ENCODE measurements around the gene SLIT3.

Gene SLIT3

DNA sequence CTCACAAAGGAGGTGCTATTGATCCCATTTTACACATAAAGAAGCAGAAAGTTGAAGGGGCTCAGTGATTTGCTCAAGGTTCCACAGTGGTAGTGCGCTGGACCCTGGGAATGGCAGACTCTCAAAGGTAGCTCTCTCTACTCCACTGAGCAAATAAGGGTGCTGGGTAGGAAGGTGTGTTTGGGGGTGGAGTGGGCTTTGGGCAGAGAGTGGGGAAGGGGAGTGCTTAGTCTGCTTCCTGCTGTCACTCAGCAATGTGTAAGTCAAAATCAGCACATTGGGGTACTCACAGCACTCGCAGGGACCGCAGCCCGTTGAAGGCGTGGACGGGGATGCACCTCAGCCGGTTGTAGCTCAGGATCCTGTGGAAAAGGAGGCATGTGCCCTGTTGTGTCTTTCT lies 579.0 kb downstream of the SLIT3 start:
- Histone ChIP-seq H3K79me2 (ENCODE audit: control insufficient read depth, low read length) (no peaks in the 10 kb centered on the region), H3F3A (ENCODE audit: control insufficient read depth, insufficient read depth) (no peaks in the 10 kb centered on the region), H3K4me1 (ENCODE audit: control insufficient read depth, low read length) (no peaks in the 10 kb centered on the region), H3K27ac (ENCODE audit: low read depth, low read length) (no peak overlapping the region), H3K9me3 (ENCODE audit: control insufficient read depth, insufficient read depth, low read length) (peaks cover 7% of the 10 kb centered on the region; the same call in 1 of the 2 replicates), H3K9me2 (replicated peaks; ENCODE audit: control insufficient read depth, low read length) (no peaks in the 10 kb centered on the region), H4K20me1 (ENCODE audit: control insufficient read depth, insufficient read depth, low read depth, low read length) (no peaks in the 10 kb centered on the region), H3K36me3 (ENCODE audit: control insufficient read depth, low read length) (no peaks in the 10 kb centered on the region), H3K4me2 (ENCODE audit: low read length) (no peak overlapping the region), H3K4me3 (ENCODE audit: low read length) (no peak overlapping the region), H3K27me3 (ENCODE audit: control insufficient read depth, low read length) (no peaks in the 10 kb centered on the region)
- TF ChIP-seq, protein P1, sequence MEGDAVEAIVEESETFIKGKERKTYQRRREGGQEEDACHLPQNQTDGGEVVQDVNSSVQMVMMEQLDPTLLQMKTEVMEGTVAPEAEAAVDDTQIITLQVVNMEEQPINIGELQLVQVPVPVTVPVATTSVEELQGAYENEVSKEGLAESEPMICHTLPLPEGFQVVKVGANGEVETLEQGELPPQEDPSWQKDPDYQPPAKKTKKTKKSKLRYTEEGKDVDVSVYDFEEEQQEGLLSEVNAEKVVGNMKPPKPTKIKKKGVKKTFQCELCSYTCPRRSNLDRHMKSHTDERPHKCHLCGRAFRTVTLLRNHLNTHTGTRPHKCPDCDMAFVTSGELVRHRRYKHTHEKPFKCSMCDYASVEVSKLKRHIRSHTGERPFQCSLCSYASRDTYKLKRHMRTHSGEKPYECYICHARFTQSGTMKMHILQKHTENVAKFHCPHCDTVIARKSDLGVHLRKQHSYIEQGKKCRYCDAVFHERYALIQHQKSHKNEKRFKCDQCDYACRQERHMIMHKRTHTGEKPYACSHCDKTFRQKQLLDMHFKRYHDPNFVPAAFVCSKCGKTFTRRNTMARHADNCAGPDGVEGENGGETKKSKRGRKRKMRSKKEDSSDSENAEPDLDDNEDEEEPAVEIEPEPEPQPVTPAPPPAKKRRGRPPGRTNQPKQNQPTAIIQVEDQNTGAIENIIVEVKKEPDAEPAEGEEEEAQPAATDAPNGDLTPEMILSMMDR (IDR thresholded peaks at IDR 0.05; ENCODE audit: low read depth, low read length, poor library complexity, severe bottlenecking): no peak
- TF ChIP-seq EZH2phosphoT487 (IDR thresholded peaks at IDR 0.05; ENCODE audit: borderline replicate concordance, low read length): no peak

DNA sequence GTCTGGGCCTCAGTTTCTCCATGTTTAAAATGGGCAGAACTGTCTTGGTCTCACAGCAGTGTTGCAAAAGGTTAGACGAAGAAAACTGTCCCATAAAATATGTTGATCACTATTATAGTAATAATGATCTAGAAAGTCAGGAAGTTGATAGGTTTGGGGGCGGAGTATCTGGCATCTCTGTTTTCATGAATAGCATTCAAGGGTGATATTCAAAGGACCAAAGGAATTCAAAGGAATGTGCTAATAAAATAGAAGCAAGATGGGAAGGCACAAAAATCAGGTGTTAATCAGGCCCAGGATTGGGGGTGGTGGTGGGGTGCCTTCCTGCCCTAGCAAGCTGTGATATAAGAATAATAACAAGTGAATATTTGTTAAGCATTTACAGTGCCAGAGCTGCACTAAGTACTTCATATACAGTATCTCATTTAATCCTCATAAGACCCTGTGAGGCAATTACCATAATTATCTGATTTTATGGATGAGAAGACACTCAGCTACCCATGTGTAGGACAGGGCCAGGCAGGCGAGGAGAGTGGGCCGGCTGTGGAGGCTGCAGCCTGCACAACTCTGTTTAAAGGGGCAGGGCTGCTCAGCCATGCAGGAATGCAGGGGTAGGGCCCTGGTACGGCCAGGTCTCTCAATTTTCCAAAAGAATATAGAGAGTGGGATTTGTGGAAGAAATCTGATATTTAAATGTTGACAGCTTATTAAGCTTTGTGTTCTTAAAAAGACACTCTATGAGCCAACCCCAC lies 579.8 kb downstream of the SLIT3 start:
- H3K36me3 ChIP-seq (ENCODE audit: control insufficient read depth, low read length): no peaks in the 10 kb centered on the region
- no peaks in the 10 kb centered on the region for H3K27me3 ChIP-seq (ENCODE audit: control insufficient read depth, low read length)
- H3K79me2 ChIP-seq (ENCODE audit: control insufficient read depth, low read length): no peaks in the 10 kb centered on the region
- no peak overlapping the region for H3K4me3 ChIP-seq (ENCODE audit: low read length)
- H3K27ac ChIP-seq (ENCODE audit: low read depth, low read length): no peak overlapping the region
- H3K4me1 ChIP-seq (ENCODE audit: control insufficient read depth, low read length): no peaks in the 10 kb centered on the region
- H3K9me3 ChIP-seq (ENCODE audit: control insufficient read depth, insufficient read depth, low read length): peaks cover 7% of the 10 kb centered on the region; the same call in 1 of the 2 replicates
- H4K20me1 ChIP-seq (ENCODE audit: control insufficient read depth, insufficient read depth, low read depth, low read length): no peaks in the 10 kb centered on the region
- H3K9me2 ChIP-seq (replicated peaks; ENCODE audit: control insufficient read depth, low read length): no peaks in the 10 kb centered on the region
- TF ChIP-seq EZH2phosphoT487 (IDR thresholded peaks at IDR 0.05; ENCODE audit: borderline replicate concordance, low read length): no peak
- TF ChIP-seq, protein P1 (IDR thresholded peaks at IDR 0.05; ENCODE audit: low read depth, low read length, poor library complexity, severe bottlenecking): no peak
- no peaks in the 10 kb centered on the region for H3F3A ChIP-seq (ENCODE audit: control insufficient read depth, insufficient read depth)
- H3K4me2 ChIP-seq (ENCODE audit: low read length): no peak overlapping the region

DNA sequence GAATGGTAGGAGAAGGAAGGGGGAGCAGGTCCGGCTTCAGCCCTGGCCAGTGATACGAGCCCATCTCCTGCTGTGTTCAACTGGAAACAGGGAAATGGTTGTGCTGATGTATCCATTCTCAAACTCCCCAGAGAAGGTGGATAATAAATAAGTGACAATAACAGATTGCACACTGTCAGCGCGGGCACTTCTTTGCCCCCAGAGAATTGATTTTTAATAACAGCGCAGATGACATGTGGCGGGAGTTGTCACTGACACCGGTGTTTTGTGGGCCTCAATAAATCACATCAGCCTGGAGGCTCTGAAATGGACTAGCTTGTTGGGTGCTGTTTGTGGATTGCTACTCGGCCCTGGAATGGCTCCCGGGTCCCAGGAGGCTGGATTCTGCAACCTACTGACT lies 580.4 kb downstream of the SLIT3 start:
- H3K79me2 ChIP-seq (ENCODE audit: control insufficient read depth, low read length): no peaks in the 10 kb centered on the region
- no peaks in the 10 kb centered on the region for H4K20me1 ChIP-seq (ENCODE audit: control insufficient read depth, insufficient read depth, low read depth, low read length)
- H3K36me3 ChIP-seq (ENCODE audit: control insufficient read depth, low read length): no peaks in the 10 kb centered on the region
- no peaks in the 10 kb centered on the region for H3K27me3 ChIP-seq (ENCODE audit: control insufficient read depth, low read length)
- no peaks in the 10 kb centered on the region for H3F3A ChIP-seq (ENCODE audit: control insufficient read depth, insufficient read depth)
- H3K9me2 ChIP-seq (replicated peaks; ENCODE audit: control insufficient read depth, low read length): no peaks in the 10 kb centered on the region
- H3K4me2 ChIP-seq (ENCODE audit: low read length): no peak overlapping the region
- TF ChIP-seq EZH2phosphoT487 (IDR thresholded peaks at IDR 0.05; ENCODE audit: borderline replicate concordance, low read length): no peak
- TF ChIP-seq, protein P1 (IDR thresholded peaks at IDR 0.05; ENCODE audit: low read depth, low read length, poor library complexity, severe bottlenecking): no peak
- no peak overlapping the region for H3K4me3 ChIP-seq (ENCODE audit: low read length)
- H3K9me3 ChIP-seq (ENCODE audit: control insufficient read depth, insufficient read depth, low read length): peaks cover 2% of the 10 kb centered on the region; the same call in 1 of the 2 replicates
- no peaks in the 10 kb centered on the region for H3K4me1 ChIP-seq (ENCODE audit: control insufficient read depth, low read length)
- H3K27ac ChIP-seq (ENCODE audit: low read depth, low read length): no peak overlapping the region

All from DOHH2 (cell line).